ENCODE data around the gene DUOX1. TPM values are rescaled to one million over a fixed set of nuclear protein-coding genes. Genes with fewer than 3 reads are reported as not detected.

Gene DUOX1
- total RNA-seq, 3 donors from 2014 or later = 0.80 to 7.2 (median 1.6) TPM

GRCh38 chr15:45139770-45140169, 10.0 kb downstream of the DUOX1 start:
- intact Hi-C loops (cut with DNase I; ENCODE audit: low total_unique reads) = no loop called here
- Histone ChIP-seq H3K4me1 (no peaks in the 10 kb centered on the region), H3K4me3 (no peak overlapping the region), H3K27me3 (peaks cover 0 to 12% of the 10 kb centered on the region in 2 donors), H3K27ac (no peak overlapping the region), H3K36me3 (no peaks in the 10 kb centered on the region), H3K9me3 (no peaks in the 10 kb centered on the region)
- DNase-seq (ENCODE audit: low spot score in 2 of 2) = no peak
- TF ChIP-seq CTCF (IDR thresholded peaks at IDR 0.05) (no peak), POLR2A (IDR thresholded peaks at IDR 0.05) (no peak), POLR2AphosphoS5 (IDR thresholded peaks at IDR 0.05) (no peak)

GRCh38 chr15:45140557-45141250, 10.9 kb downstream of the DUOX1 start:
- Histone ChIP-seq H3K4me3 (no peak overlapping the region), H3K36me3 (no peaks in the 10 kb centered on the region), H3K27ac (no peak overlapping the region), H3K4me1 (no peaks in the 10 kb centered on the region), H3K9me3 (no peaks in the 10 kb centered on the region), H3K27me3 (peaks cover 0 to 6% of the 10 kb centered on the region in 2 donors)
- intact Hi-C loops (cut with DNase I; ENCODE audit: low total_unique reads) = no loop called here
- TF ChIP-seq CTCF (IDR thresholded peaks at IDR 0.05) = no peak
- no peak for TF ChIP-seq POLR2A (IDR thresholded peaks at IDR 0.05)
- no peak for TF ChIP-seq POLR2AphosphoS5 (IDR thresholded peaks at IDR 0.05)
- DNase-seq (ENCODE audit: low spot score in 2 of 2) = no peak

- no peak for TF ChIP-seq POLR2AphosphoS5 (IDR thresholded peaks at IDR 0.05)
- TF ChIP-seq POLR2A (IDR thresholded peaks at IDR 0.05) = no peak
- TF ChIP-seq CTCF (IDR thresholded peaks at IDR 0.05) = no peak
- Histone ChIP-seq H3K4me1 (no peaks in the 10 kb centered on the region), H3K36me3 (no peaks in the 10 kb centered on the region), H3K9me3 (no peaks in the 10 kb centered on the region), H3K27me3 (peaks cover 0 to 1% of the 10 kb centered on the region in 2 donors), H3K4me3 (no peak overlapping the region), H3K27ac (no peak overlapping the region)
- intact Hi-C loops (cut with DNase I; ENCODE audit: low total_unique reads) = no loop called here
- DNase-seq (ENCODE audit: low spot score in 2 of 2) = no peak
These were observed 11.6 kb downstream of the DUOX1 start for GRCh38 chr15:45141386-45141785.

- no peak overlapping the region for H3K4me3 ChIP-seq
- no peaks in the 10 kb centered on the region for H3K36me3 ChIP-seq
- no peak for TF ChIP-seq POLR2A (IDR thresholded peaks at IDR 0.05)
- no peak for TF ChIP-seq CTCF (IDR thresholded peaks at IDR 0.05)
- TF ChIP-seq POLR2AphosphoS5 (IDR thresholded peaks at IDR 0.05) = no peak
- intact Hi-C loops (cut with DNase I; ENCODE audit: low total_unique reads) = no loop called here
- H3K9me3 ChIP-seq = no peaks in the 10 kb centered on the region
- no peak for DNase-seq (ENCODE audit: low spot score in 2 of 2)
- no peaks in the 10 kb centered on the region for H3K4me1 ChIP-seq
- no peak overlapping the region for H3K27ac ChIP-seq
- no peaks in the 10 kb centered on the region for H3K27me3 ChIP-seq
These were observed 13.3 kb downstream of the DUOX1 start for GRCh38 chr15:45143056-45143455.

- no peaks in the 10 kb centered on the region for H3K9me3 ChIP-seq
- no peaks in the 10 kb centered on the region for H3K36me3 ChIP-seq
- H3K27ac ChIP-seq = no peak overlapping the region
- DNase-seq (ENCODE audit: low spot score in 2 of 2) = no peak
- H3K4me3 ChIP-seq = no peak overlapping the region
- intact Hi-C loops (cut with DNase I; ENCODE audit: low total_unique reads) = no loop called here
- no peaks in the 10 kb centered on the region for H3K27me3 ChIP-seq
- TF ChIP-seq POLR2A (IDR thresholded peaks at IDR 0.05) = no peak
- TF ChIP-seq POLR2AphosphoS5 (IDR thresholded peaks at IDR 0.05) = no peak
- TF ChIP-seq CTCF (IDR thresholded peaks at IDR 0.05) = no peak
- no peaks in the 10 kb centered on the region for H3K4me1 ChIP-seq
These were observed 14.2 kb downstream of the DUOX1 start for GRCh38 chr15:45143946-45144345.
